D721Med (cell line): ENCODE measurements around the gene LRFN2.

Experiments used
- DNase-seq: peaks from one replicate; pipeline ENCODE4 v3.0.0; 2011; ENCODE audit warnings: low spot score; ENCODE audit not compliant: insufficient read length
- FAIRE-seq: peaks from 2 replicates; lab custom pipeline; 2011; peaks lifted over from hg19 to GRCh38; lab: Jason Lieb, UNC
- CTCF ChIP-seq: IDR thresholded peaks from 2 replicates; pipeline ENCODE4 v1.5.1; 2012; ENCODE audit warnings: mild to moderate bottlenecking, control low read depth; ENCODE audit not compliant: insufficient read depth; ENCODE audit errors: missing control alignments

Gene LRFN2

GRCh38 chr6:40444811-40445210 lies 142.4 kb downstream of the LRFN2 start:
- DNase-seq (no peak), FAIRE-seq (no peak)
- no peak for TF ChIP-seq CTCF

DNA sequence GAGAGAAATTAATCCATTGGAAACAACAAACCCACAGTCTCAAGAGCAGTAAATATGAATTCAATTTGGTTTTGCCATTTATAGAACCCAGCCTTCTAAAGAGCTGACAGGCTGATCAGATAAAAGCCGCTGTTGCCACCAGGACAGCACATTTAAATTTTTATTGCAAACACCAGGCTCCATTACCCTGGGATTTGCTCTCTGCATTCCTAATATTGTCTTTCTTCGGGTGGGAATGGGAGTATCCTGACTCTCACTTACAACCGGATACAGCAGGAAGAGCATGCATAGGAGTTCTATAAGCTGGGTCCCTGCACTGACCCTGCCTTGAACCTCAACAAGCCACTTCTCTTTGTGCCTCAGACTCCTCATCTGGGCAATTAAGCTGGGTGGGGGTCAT lies 142.9 kb downstream of the LRFN2 start:
- no peak for TF ChIP-seq CTCF
- no peak for FAIRE-seq
- no peak for DNase-seq

GRCh38 chr6:40443842-40444241 lies 143.3 kb downstream of the LRFN2 start:
- FAIRE-seq, result no peak

DNA sequence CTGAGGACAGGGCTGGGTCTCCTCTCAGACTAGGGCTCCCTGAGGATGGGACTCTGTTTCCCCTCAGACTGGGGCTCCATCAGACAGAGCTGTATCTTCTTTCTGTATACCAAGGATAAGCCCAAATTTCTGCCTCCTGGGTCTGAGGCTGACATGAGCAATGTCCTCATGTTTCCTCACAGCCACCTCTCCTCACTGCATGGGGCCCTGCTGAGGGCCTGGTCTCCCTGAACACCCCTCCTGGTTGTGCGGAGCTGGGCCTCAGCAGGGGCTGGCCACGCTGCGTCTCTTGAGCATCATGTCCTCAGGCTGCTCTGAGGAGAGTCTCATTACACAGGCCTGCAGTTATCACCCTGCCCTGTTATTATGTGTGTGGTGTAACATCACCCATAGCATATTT lies 144.6 kb downstream of the LRFN2 start:
- FAIRE-seq (no peak), DNase-seq (no peak)
- no peak for TF ChIP-seq CTCF

More at GRCh38 chr6:40443842-40444241, 143.3 kb downstream of the LRFN2 start:
- TF ChIP-seq CTCF, result no peak
- DNase-seq, result no peak

DNA sequence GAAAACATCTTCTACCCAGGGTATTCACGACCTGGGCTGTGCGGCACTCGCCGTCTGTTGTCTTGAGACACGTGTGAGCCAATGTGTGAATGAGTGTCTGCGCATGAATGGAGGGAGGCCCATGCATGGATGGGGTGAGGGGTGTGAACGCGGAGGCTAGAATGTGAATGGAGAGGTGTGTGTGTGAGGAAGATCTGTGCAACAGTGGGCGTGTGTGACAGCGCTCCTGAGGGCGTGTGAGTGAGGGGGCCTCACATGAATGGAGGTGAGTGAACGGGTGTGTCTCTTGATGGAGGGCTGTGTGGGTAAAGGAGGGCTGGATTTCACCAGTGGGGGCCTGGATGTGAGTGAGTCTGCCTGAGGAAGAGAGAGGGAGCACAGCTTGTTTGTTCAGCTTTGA lies 146.0 kb downstream of the LRFN2 start:
- DNase-seq (no peak), FAIRE-seq (no peak)
- TF ChIP-seq CTCF, result no peak

DNA sequence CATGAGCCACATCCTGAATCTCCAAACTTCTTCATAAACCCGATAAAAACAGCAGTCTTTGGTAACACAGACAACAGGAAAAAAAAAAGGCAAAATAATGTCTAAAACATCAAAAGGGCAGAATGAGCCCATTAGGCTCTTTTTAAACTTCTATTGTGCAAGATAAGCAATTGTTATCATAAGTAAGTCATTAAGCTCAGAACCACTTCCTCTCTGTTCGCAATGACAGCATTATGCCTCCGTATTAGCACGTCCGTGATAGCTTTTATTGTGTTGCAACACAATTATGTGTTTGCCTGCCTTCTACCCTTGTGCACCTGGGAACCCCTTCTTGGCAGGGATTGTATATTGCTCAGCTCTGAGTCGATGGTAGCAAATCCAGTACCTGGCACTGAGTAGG lies 147.1 kb downstream of the LRFN2 start:
- FAIRE-seq, result no peak
- TF ChIP-seq CTCF, result no peak
- DNase-seq, result no peak

- FAIRE-seq (no peak), DNase-seq (no peak)
- TF ChIP-seq CTCF, result no peak
Measured at GRCh38 chr6:40439026-40439800, 148.0 kb downstream of the LRFN2 start.
